Activated CD4-positive, CD25-positive, alpha-beta regulatory T cell treated with anti-CD3 and anti-CD28 coated beads, Interleukin-2, amount 50 U/mL, for 24 hours (primary cell): Measurements from ENCODE around the gene RBM20.

Experiments
- ATAC-seq, 2 donors: fragments of 150-1000 bp; cut with Tn5 transposase; one replicate each; pipeline ENCODE4 v1.10.0; 2021; ENCODE audit warnings: mild to moderate bottlenecking in 1 of 2, moderate library complexity in 1 of 2

The RBM20 gene

DNA sequence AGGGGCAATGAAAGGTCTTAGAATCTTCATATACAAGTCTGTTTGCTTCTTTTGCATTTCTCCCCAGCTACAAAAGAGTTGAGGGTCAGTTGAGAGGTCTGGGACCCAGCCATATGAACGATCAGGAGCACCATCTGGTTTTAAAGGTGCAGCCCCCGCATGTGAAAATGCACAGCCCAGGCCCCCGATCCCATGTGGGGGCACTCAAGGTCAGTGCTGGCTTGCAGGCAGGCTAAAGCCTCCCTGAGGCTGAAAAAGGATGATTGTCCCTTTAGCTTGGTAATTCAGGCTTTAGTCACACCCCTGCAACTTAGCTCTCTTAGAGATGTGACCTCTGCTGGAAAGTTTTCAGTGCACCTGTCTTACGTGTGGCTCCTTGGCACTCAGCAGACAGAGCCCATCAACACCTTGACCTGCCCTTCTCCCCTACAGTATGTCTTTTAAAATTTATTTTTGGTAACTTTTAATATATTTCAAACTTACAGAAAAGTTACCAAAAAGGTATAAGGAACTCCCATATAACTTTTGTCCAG is 147.5 kb downstream of the RBM20 start:
- ATAC-seq, result no peak

DNA sequence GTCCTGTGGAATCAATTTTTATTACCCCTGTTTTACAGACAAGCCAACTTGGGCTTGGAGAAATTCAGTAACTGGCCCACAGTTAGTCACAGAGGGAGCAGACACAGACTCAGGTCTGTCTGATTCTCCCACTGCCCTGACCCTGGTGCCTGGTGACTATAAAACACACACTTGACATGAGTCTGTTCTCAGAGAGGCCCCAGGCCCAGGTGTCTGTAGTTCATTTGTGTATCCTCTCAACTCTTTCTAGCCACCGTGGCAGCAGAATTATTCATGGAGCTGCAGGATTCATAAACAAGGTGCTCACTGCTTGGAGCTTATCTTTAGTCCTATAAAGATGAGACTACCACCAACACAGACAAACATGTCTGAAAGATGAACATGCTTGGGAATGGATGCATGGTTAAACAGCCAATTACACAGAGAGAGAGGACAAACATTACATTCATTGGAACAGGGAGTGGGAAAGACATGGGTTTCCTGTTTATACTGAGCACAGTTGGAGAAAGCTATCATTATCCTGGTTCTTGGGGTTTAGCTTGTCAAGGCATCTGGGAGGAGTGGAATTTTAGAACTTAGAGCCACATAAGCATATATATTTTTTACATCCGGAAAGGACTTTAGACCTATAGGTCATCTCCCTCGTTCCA is 148.5 kb downstream of the RBM20 start:
- no peak for ATAC-seq

DNA sequence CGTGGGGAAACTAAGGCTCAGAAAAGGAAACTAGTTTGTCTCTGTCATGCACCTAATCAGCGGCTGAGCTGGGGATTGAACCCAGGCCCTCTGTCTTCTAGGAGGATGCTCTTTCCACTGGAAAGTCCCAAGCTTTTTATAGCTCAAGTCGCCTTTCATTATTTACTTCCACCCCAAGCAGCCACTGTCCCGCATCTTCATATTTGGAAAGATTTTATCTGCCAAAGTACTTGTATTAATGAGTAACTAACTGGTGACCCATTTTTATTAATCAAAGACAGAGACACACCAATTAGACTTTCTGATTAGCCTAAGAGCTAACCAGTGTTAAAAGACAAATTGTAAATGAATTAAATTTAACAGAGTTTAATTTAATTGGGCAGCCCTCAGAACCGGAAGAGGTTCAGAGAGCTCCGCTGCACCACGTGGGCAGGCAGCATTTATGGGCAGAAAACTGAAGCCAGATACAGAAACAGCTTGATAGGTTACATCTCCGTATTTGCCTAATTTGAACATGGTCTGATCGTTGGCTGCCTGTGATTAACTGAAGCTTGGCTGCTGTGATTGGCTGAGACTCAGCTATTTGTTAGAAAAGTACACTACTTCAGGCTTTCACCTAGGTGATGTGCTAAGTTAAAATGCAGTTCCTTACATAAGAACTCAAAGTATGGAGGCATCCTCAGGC is 149.1 kb downstream of the RBM20 start:
- ATAC-seq, result no peak

DNA sequence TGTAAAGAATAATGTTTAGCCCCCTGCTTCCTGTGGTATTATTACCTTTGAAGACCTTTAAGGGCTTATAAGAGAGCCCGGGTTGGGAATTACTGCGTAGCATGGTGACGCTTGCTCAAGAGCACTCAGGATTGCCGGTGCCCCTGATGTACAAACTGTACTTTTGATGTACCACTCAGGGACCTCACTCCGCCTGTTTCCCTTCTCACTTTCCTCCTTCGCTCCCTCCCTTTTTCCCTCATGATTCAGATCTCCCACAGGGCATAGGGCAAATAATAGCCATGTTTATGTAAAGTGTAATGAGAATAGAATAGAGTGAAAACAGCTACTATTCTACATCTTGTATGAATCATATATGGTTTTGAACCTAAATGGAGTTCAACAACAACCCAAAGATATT is 149.8 kb downstream of the RBM20 start:
- ATAC-seq, result no peak

DNA sequence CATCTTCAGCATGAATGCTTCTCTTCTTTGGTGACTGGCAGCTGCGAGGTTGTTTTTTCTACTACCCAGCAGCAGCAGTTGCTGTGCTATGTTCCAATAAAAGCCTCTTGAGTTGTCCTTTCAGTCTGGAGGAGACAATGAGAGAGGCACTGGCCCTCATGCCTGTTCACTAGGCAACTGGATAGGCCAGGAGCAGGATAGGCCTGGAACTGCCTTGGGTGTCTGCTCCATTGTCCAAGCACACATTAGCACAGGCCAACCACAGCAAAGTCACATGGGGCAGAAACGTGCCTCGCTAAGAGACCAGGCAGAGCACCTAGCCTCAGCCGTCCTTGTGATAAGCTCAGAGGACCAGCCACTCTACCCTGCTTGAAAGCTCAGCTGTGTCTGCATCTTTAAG is 150.7 kb downstream of the RBM20 start:
- ATAC-seq, result no peak

DNA sequence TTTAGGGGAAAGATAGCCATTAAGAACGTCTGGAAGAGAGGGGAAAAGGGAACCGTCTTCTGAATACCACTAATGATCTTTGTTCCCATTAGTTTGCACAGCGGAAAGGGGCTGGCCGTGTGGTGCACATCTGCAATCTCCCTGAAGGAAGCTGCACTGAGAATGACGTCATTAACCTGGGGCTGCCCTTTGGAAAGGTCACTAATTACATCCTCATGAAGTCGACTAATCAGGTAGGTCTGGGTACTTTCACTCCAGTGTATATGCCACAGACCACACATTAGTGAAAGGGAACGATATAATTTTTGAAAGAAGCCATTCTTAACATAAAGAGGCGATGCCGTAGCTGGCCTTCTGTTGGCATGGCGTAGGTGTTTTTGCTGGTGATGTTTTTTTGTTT is 153.3 kb downstream of the RBM20 start:
- ATAC-seq, result no peak

DNA sequence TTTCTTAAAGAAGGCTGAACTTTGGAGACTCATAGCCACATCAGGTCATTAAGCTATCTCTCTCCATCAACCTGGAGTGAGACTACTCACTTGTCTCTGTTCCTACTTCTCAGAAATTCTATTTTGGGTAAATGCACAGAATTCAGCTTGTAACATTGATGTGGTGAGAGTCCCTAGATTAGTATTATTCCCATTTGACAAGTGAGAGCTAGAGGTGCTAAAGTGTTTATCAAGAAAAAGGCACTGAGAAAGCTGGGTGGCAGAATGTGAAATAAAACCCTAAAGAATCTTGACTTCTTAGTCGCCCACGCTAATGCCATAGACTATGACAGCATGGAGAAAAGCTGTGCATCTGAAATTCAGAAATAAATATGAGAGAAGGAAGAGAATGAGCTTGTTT is 154.2 kb downstream of the RBM20 start:
- no peak for ATAC-seq

DNA sequence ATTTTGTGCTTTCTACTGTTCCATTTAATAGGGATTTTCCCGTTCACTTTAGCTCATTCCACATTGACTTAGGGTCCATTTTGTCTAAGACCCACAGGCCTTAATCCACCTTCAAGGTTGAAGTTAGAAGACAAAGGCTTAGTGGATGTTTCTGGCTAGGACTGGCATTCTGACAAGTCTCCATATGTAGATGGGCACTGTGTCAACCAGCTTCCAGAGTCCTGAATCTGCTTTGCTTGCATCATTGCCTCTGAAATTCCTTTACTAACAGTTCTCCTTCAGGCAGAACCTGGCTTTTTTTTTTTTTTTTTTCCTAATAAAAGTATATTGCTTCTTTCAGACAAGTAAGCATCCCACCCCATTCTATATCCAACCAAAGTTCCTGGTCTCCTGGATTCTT is 158.0 kb downstream of the RBM20 start:
- ATAC-seq, result no peak

DNA sequence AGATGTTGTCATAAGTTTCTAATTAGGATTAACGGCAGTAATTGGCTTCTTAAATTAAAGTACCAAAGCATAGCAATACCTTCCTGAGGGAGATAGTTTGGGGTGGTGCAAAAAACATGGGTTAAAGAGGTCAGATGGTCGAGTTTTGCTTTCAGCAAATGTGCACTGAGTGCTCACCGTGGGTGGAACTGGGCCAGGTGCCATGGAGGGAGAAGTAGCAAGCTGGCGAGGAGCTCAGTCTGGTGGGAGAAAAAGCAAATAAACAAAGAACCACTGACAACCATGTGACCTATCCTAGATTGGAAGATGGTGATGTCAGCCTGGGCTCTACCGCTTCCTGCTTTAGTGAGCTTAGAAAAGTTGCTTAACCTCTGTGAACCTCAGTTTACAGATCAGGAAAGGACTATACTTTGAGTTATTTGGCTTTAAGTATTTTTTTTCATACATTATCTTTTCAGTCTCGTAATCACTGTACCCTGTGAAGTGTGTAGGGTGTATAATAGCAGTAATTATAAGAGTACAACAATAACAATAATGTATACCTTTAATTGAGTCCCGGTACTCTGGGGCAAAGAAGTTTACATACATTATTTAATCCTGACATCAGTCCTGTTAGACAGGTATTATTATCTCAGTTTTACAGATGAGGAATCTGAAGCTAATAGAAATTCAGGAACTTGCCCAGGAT is 158.6 kb downstream of the RBM20 start:
- ATAC-seq, result no peak

DNA sequence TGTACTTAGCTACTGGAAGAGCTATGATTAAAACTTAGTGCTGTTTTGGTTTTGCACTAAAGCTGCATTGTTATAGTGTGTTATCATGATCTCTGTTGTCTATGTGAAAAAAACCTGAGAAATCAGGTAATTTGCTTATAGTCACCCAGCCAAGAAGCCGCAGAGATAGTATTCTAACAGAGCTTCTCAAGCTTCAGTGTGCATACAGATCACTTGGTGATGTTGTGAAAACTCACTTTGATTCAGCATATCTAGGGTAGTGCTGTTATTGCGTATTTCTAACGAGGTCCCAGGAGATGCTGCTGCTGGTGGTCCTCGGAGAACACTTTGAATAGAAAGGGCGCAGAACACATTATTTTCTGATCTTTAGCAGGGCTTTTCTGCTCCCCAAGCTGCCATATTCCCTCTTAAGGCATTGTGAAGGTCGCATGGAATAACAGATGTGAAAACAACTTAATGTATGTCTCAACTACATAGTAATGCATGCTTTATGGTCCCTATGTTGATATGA is 159.2 kb downstream of the RBM20 start:
- no peak for ATAC-seq

DNA sequence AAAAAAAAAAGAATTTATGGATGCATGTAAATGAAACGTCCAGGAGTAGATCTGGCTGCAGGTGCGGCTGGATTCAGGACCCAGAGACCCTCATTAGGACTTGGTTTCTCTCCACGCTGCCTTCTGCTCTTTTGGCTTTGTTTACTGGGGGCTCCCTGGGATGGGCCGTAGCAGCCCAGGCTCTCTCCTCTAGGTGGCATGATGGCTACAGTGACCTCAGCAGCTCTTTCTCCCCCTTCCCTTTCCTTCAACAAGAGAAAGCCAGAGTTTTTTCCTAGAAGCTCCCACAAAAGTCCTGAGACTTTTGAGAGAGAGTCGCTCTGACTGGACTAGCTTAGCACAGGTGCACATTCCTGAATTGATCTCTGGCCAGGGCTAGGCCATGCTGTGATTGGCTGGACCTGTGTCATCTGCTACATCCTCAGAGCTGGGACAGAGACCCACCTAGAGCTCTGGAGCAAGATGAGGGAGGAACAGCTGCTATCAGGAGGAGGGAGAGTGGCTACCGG is 159.7 kb downstream of the RBM20 start:
- peak; percentile 51 to 56 for ATAC-seq

DNA sequence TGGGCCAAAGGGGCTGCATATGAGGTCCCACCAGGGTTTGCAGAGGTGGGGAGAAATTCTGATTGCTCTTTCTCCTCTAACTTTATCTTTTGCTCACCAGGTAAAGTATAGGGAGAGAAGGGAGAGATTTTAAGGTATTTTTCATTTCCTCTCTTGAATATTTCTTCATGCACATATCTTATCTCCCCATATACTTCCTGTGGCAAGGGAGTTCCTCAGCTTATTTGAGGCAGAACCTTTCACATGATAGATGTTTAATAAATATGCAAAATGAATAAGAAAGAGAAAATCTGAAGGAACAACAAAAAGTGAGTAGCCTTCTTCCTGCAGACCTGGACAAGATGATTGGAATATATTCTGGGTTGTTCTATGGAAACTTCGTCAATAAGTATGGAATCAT is 160.2 kb downstream of the RBM20 start:
- ATAC-seq, result no peak

DNA sequence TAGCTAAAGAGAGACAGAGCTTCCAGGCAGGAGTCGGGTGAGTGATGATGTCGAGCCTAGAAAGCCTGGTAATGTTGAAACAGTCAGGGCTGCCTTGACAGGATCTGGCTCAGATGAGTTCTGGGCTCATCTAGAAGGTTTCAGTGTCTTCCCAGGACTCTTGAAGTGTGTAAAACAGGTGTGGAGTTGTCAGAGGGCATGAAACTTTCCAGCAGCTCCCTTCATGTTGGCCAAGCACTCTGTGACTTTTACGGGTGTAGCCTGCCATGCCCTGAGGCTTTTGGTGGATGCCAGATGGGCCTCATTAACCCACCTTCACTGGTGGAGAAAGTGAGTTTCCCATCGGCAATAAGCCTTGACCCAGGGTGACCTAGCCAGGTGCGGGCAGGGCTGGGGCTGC is 161.2 kb downstream of the RBM20 start:
- no peak for ATAC-seq

DNA sequence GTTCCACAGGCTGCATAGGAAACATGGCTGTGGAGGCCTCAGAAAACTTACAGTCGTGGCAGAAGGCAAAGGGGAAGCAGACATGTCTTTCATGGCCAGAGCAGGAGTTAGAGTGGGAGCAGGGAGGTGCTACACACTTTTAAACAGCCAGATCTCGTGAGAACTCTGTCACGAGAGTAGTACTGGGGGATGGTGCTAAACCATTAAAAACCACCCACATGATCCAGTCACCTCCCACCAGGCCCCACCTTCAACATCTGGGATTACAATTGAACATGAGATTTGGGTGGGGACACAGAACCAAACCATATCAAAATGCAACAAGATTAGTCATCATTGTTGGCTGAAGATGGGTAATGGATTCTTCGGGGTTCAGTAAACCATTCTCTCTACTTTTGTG is 162.2 kb downstream of the RBM20 start:
- ATAC-seq, result no peak

DNA sequence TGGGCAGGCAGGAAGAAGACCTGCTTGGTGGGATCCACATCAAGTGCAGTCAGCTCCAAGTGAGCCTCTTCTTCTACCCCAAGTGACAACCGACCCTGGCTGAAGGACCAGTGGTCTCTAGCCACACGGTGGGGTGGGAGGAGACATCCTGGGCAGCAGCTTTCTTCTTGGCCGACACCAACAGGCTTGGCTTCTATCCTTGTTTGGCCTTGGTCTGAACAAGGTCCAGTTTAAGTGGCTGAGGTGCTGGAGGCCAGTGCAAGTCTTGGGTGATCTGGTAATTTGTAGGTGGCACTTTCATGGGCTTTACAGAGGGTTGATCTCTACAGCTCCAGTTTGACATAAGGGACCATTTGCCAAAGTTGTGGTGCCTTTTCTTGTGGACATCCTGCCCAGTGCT is 164.0 kb downstream of the RBM20 start:
- ATAC-seq, result no peak

DNA sequence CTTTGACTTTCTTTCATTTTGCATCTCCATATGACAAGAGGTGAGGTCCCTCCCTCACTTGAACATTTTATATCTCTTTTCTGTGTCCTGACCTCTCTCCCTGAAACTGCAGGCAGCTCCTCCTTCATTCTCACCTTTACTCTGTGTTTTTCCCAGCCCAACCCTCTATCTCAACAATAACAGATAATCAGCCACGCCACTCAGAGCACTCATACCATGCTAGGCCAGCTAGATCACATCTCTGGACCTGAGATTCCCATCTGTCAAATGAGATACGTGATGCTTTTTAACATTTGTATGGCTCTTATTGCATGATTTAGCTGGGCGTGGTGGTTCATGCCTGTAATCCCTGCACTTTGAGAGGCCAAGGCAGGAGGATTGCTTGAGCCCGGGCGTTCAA is 164.5 kb downstream of the RBM20 start:
- no peak for ATAC-seq

DNA sequence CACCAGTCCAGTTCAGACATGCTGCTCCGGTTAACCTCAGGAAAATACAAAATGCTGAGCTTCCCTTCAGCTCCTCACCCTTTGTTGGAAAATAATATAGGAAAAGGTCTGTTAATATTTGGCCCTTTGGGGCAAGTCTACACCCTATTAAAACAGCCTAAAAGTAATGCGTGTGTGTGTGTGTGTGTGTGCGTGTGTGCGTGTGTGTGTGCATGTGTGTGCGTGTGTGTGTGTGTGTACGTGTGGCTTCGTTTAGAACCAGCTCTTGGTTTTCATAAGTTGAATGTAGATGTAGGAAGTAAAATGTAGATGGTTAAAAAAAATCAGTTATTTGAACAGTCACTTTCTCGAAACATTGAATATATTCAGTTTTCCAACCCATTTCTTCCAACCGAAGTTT is 166.5 kb downstream of the RBM20 start:
- ATAC-seq, result no peak

DNA sequence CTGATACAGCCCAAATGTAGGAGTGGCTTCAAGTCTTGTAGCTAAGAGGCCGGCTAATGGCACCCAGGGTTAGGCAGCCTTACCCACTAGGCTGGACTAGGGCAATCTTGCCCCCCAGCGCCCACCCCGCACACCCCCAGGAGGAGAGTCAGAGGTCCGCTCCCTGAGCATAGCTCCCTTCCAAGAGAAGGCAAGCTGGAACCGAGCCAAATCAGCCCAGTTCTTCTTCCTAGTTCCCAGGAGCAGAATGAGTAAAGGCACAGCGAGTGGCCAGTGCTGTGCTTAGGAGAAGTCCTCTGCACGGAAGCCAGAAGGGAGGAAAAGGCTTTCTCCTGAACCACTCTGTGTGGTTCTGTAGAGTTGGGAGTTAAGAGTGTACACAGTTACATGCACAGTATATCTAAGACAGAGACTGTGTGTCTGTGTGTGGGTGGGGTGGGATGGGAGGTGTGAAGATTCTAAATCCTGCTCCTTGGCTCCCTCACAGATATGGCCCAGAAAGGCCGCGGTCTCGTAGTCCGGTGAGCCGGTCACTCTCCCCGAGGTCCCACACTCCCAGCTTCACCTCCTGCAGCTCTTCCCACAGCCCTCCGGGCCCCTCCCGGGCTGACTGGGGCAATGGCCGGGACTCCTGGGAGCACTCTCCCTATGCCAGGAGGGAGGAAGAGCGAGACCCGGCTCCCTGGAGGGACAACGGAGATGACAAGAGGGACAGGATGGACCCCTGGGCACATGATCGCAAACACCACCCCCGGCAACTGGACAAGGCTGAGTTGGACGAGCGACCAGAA is 167.8 kb downstream of the RBM20 start:
- no peak for ATAC-seq

DNA sequence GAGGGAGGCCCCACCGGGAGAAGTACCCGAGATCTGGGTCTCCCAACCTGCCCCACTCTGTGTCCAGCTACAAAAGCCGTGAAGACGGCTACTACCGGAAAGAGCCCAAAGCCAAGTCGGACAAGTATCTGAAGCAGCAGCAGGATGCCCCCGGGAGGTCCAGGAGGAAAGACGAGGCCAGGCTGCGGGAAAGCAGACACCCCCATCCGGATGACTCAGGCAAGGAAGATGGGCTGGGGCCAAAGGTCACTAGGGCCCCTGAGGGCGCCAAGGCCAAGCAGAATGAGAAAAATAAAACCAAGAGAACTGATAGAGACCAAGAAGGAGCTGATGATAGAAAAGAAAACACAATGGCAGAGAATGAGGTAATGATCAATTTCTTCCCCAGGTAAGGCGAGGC is 168.4 kb downstream of the RBM20 start:
- ATAC-seq, result no peak

DNA sequence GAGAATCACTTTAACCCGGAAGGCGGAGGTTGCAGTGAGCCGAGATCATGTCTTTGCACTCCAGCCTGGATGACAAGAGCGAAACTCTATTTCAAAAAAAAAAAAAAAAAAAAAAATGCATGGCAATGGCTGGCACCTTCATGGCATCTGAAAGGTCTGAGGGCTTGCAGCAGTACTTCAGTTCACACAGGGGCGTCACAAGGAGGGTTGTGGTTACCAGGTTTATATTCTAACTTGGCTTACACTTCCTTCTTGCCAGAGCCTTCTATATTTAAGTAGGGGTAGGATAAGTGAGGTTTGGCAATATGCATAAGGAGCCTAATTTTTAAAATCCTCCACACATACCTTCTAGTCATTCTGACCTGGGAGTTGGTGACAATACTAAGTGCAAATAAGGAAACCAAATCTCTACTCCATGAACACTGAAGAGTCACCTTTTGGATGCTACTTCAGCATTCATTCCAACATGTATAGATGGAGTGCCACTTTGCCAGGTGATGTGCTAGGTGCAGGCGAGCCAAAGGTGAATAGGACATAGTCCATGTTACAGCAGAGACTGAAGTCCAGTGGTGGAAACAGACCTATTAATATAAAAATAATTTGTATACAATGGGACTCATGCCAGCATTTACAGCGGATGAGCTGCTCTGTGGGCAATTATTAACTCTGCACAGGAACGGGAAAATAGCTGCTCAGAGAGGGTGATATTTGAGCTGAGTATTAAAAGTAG is 169.8 kb downstream of the RBM20 start:
- no peak for ATAC-seq

DNA sequence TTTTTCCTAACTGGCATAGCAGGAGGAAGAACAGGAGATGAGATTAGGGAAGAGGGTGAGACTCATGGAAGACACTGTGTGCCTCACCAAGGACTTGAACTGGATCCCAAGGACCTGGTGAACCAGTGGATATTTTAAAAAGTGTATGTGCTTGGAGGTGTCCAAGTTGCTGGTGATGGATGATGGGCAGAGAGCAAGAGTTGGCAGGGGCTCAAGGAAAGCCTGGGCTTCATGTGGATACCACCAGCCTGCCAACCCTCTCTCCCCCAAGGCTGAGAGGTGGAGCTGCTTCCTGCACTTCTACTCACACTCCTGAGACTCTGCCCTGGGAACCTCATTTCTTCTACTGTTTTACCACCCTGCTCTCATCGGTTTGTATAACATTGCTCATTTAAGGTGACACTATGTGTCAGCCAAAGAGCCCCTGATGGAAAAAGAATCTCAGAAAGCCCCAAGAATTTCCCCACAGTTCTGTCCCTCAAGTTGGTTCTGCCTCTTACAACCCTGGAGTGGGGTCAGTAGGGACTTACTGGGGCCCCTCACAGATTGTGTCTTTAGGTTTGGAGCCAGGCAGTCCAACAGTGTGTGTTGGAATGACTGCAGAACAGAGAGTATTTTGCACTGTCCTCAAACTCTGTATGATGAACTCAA is 171.3 kb downstream of the RBM20 start:
- peak; percentile 55 to 69 for ATAC-seq

DNA sequence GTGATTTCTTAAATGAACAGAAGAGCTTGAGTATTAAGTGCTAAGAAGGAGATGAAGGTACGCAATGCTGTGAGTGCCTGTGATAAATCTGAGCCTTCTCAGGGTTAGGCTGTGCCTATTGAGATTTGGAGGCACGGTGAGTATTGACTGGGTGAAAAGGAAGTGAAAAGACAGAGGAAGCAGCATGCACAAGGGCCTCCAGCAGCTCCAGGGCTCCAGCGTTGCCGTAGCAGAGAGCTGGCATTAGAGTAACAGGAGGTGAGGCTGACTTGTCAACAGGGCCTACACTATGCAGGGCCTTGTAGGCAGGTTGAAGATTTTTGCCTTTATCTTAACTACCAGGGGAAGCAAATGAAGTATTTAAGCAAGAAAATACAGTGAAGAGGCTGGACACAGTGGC is 173.5 kb downstream of the RBM20 start:
- no peak for ATAC-seq
